HG03095 (cell line): ENCODE data around the gene LAP3.
"Not testable (repeated sequence)": the region's sequence is repeated elsewhere in the genome, so short reads cannot be mapped to it uniquely, and the experiment has no call there.

Experiments
- ATAC-seq: cut with Tn5 transposase; IDR thresholded peaks from one replicate; pipeline ENCODE4 v1.9.1; 2021; ENCODE audit warnings: moderate library complexity; ENCODE audit not compliant: unreplicated experiment

The LAP3 gene

DNA sequence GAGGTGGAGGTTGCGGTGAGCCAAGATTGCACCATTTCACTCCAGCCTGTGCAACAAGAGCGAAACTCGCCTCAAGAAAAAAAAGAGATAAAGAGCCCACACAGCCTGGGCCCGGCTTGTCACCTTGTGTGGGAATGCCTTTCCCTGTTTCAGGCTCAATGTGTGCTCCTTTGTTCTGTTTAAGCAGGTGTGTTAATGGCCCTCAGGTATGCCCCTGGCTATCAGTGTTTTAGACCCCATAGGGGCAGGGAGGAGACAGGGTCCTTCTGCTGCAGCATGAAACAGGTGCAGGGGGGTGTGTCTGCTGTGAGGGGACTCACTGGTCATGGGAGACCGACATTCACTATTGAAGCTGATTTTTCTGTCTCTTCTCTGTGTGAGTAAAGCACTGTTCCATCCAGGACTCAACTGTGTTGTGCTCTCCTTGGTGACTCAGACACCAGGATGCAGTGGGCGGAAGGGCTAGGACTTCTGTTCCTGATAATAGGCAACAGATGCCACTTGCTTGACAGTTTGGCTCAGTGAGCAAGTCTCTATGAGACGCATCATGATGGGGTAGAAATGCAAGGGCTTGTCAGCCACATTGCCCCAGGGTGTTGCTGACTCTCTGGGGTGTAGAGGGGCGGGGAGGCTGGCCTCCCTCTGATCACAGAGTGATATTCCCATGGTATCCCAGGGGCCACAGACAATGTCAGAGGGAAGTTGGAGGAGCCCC, 15.6 kb upstream of the LAP3 start:
- no peak for ATAC-seq

DNA sequence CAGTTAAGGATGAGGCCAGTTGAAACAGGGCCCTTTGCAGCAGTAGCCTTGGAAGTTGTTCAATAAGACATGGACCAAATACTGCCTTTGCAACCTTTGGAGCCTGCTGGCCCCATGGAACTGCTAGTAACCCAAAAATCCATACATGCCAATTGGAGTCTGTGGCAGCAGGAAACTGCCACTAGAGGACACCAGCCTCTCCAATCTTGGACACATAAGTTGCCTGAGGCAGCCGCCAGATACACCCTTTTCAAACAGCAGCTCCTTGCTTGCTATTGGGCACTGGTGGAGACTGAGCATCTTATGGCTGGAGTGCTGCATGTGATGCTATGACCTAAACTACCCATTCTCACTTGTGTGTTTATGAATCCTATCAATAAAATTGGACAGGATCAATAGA, 14.8 kb upstream of the LAP3 start:
- no peak for ATAC-seq

DNA sequence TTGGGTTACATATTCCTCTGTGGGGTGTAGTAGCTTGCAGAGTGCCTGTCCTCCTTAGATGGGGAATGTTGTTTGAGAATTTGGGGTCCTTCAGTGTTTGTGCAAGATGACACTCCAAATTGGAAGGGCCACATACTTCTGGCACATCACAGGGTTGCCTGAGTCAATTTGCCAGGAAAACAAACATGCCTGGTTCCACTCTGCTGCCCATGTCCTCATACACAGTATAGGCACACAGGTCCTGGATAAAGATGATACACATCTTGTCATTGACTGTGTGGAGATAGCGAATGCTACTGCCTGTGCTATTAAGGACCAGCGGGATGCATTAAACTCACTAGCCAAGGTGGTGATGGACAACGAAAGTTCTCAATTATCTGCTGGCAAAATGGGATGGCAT, 11.2 kb upstream of the LAP3 start:
- no peak for ATAC-seq

DNA sequence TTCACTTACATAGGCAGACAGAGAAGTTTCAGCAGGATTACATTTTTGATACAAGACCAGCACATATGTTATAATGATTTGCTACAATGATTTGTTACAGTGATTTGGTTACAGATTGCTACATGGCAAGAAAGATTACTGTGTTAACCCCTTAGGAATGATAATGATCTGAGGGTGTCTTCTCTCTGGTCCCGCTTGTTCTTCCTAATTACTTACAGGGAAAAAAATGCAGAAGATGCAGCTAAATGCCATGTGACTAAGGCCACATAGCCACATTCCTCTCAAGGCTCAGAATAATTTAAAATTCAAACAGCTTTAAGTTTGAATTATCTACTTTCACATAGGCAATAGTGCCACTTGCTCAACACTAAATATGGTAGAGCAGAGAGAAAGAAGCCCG, 9.7 kb upstream of the LAP3 start:
- no peak for ATAC-seq

DNA sequence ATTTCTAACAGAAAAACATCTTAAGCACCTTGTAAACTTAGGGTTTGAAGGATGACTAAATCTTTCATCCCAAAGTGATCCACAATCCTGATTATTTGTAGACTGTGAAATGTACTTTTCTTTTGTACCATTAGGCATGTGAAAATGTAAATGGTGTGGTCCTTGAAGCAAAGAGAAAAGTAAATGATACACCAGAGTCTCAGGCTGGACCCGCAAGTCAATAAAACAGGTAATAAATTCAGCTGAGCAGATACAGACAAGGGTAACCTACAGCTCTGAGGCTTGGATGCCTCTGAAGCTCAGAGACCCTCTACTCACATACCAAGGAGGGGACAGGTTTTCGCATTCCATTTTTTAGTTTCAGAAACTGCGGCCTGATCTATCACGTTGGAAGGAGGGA, 2.8 kb upstream of the LAP3 start:
- ATAC-seq, result no peak

DNA sequence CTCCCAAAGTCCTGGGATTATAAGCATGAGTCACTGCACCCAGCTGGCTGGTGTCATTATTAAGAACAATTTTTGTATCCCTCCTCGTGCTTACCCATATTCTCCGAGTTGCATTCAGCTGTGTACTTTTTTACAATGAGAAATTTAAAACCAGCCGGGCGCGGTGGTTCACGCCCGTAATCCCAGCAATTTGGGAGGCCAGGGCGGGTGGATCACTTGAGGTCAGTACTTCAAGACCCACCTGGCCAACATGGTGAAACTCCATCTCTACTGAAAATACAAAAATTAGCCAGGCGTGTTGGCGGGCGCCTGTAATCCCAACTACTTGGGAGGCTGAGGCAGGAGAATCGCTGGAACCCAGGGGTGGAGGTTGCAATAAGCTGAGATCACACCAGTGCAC, 1.8 kb upstream of the LAP3 start:
- not testable (repeated sequence) for ATAC-seq

DNA sequence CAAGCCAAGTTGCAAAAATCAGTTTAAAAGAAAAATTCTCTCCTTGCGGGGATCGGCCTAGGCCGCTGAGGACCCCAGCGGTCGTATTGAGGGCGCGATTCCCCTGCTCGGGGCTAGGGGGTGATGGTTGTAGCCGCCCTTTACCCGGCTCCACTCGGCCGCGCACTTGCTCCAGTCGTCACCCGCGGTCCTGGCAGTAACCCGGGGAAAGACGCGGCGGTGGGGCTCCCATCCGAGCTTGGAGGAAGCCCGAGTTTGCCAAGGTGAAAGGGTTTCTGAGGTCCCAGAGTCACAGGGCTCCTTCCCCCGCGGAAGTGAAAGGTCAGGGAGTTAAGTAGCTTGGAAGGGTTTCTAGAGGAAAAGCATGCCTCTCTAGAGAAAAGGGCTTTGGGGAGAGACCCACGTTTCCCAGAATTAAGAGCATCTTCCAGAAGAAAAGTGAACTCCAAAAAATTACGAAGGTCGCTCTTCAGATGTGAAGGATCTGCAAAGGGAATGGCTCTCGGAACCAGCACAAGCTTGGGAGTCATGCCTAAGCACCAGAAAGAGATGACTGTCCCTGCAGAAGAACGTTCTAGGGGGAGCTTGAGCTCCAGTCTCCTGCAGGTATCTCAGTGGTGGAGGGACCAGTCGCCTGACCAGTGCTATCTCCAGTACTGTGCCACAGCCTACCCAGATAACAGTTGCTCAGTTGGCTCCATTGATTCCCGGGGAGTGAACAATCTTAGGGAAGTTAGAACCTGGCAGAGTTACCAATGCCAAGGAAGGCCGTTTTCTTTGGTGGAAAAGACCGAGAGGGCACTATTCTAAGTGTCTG, 875 bp downstream of the LAP3 start:
- no peak for ATAC-seq

DNA sequence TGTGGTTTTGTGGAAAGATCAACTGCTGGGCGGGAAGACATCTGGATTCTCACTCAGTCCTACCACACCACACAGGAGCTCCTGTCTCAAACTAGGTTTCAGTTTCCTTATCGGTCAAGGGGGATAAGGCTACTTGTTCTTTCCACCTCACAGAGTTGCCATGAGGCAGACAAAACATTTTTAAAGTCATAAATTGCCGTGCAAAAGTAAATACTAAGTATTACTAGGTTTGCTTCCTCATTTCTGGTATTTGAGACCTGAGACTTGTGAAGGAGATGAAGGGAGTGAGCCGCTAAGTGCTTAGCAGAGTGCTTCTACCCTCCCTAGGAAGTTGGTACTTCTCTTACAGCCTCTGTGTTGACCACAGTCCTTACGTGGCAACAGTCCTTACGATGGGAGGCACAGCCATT, 1.5 kb downstream of the LAP3 start:
- ATAC-seq, result peak; percentile 25

DNA sequence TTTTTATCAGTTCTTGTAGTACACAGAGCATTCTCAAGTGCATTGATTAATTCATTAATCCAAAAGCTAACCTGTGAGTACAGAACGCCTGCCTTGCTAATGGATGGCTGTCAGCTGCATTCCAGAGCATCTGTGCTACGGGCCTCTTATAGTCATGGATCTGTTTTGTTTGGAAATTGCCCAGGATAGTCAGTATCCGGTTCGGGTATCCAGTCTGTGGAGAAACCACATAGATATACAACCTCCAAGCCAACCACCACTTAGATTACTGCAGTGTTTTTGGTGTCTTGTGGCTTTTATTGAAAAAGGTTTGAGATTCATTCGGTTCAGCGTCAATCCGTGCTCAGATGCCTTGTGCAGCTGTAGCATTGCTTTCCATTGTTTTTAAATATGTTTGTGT, 4.0 kb downstream of the LAP3 start:
- ATAC-seq, result no peak

DNA sequence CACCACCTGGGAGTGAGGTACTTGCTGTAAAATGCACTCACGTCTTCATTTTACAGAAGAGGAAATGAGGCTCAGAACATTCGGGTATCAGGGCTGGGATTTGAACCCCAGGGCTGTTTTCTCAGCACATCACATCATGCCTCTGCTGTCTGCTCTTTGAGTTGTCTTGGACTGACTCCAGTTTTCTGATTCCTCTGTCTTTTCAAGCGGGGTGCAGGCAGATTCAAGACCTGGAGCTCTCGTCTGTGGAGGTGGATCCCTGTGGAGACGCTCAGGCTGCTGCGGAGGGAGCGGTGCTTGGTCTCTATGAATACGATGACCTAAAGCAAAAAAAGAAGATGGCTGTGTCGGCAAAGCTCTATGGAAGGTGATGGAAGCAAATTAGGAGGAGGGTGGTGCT, 6.3 kb downstream of the LAP3 start:
- no peak for ATAC-seq

DNA sequence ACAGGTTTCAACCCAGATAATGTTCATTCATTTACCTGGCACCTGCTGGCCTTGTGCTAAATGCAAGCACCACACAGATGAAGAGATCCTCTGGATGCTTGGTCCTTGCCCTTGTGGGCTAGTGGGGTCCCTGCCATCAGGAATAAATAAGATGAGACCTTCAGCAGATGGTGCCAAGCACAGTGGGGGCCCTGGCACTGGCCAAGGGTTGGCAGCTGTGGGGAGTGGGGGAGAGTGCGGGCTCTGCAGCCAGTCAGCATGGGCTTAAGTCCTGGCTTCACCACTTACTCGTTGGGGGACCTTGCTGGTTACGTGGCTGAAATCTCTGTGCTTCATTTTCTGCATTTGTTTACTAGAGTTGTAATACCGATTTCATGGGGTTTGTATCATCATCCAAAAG, 6.9 kb downstream of the LAP3 start:
- ATAC-seq, result no peak

DNA sequence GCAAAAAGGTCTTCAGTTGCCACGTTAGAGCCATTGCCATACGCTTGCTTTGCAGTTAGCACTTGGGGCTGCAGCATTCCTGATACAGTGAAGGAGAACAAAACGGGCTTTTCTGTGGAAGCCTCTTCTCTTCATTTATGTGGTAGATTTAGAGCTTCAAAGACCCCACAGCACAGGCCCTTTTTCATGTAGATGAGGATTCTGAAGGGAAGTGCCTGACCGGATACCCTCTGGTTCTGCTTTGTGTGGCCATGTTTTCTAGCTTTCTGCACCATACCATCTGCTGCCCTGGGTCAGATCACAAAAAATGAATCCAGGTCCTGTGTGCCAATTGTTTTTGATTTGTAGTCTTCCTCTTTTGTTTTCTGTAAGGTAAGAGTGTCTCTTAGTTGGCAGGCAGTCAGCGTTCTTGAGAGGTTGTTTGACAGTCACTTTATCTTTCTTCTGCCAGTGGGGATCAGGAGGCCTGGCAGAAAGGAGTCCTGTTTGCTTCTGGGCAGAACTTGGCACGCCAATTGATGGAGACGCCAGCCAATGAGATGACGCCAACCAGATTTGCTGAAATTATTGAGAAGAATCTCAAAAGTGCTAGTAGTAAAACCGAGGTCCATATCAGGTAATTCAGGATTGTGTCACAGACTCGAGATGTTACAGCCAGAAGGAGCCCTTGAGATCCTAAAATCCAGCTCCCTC, 7.7 kb downstream of the LAP3 start:
- ATAC-seq, result no peak

DNA sequence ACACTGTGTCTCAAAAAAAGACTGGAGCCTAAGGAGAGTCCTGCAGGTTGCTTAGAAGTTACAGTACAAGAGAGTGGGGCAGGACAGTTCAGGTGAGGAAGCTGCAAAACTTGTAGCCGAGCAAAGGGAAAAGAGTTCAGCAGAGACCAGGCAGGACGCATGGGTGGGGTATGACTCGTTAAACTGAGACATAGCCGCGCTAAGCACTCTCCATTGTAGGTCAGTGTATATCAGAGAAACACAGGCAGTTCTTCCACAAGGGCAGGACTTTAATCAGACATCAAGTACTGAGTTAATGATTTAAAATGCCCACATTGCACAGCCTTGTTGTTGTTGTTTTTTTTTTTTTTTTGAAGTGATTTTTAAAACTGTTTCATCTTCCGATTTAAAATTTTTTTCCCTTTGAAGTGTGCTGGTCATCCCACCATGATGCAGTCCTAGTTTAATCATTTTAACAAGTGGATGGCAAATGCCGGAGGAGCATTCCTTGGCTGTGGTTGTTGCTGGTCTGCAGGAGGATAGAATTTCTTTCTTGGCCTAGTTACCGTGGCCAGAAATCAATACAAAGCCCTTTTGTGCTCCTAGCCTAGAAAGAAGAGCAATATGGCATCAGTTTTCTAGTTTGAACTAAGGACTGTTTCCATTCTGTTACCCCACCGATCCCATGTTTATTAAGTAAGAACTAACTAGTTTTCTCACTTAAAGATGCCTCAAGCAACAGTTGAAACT, 10.3 kb downstream of the LAP3 start:
- no peak for ATAC-seq

DNA sequence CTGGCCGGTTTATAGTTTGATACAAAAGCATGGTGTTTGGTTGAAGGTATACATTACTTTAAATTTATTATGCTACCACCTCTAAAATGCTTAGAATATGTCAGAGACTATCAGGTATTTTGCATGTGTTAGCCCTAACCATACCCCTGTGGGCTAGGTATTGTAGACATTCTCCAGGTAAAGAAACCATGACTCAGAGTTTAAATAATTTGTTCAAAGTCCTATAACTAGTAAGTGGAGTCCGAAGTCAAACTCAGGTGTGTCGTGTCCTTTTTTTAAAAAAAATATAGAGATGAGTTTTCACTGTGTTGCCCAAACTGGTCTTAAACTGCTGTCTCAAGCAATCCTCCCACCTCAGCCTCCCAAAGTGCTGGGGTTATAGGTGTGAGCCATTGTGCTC, 12.4 kb downstream of the LAP3 start:
- no peak for ATAC-seq

DNA sequence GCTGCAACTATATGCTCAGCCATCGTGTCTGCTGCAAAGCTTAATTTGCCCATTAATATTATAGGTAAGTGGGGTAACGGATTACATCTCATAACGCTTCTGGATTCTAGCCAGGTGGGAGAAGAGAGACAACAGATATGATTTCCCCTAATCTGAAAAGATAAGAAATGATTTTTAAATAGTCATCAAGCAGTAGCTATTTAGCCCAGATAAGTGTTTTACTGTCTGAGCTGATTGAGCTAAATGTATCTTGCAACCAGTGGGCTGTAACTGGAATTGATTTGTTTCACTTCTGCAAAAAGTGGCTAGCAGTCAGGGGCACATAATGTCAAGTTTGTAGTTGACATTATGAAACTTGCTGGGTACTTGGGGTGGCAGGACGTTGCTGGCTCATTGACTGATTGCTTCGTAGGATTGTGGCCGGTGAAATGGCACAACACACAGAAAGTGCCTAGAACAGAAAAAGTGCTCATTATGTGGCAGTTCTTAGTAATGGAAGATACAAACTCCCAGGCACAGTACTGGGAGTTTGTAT, 18.5 kb downstream of the LAP3 start:
- peak; percentile 75 for ATAC-seq

DNA sequence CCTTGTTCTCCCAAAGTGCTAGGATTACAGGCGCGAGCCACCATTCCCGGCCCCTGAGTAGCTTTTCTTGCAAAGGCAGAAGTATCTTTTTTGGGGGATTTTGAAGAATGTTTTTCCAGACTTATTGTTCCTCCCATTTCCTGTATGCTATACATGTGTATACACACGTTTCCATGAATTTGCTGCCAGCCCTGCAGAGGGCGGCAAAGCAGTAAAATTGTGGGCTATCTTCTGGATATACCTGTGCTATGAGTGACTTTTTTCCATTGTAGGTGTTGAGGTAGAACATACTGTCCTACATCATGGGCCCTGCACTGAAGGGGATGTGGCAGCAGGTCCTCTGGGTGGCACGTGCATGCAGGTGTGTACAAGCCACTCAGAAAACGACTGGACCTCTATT, 20.5 kb downstream of the LAP3 start:
- no peak for ATAC-seq

DNA sequence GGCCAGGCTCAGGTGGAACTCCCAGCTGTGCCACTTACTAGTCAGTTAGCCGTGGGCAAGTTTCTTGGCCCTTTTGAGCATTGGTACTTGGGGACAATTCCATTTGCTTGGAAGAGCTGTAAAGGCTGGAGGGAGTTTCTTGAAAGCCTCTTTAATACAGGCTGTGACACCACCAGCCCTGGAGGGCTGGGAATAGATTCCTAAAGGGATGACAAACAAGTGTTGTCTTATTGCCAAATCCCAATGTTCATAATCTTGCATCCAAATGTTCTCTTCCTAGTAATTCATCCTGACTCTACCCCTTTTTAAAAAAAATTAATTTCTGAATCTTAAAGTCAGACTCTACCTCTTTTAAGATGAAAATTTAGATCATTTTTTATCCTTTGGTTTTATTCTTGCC, 22.8 kb downstream of the LAP3 start:
- ATAC-seq, result no peak

DNA sequence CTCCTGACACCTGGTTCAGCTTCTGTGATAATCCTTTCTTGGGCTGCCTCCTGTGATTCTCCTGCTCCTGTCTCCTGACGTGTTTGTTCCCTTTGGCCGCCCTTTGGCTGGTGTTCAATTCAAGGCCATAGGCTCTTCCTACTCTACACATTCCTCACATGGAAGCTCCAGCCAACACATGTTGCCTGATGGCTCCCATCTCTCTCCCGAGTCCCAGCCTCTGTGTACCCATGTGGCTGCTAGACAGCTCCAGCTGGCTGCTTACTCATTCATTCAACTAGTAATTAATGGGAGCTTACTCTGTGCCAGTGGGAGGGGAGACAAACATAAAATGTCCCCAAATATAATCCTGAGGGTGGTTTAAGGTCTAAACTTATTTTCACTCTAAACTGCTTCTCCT, 28.2 kb downstream of the LAP3 start:
- ATAC-seq, result no peak

DNA sequence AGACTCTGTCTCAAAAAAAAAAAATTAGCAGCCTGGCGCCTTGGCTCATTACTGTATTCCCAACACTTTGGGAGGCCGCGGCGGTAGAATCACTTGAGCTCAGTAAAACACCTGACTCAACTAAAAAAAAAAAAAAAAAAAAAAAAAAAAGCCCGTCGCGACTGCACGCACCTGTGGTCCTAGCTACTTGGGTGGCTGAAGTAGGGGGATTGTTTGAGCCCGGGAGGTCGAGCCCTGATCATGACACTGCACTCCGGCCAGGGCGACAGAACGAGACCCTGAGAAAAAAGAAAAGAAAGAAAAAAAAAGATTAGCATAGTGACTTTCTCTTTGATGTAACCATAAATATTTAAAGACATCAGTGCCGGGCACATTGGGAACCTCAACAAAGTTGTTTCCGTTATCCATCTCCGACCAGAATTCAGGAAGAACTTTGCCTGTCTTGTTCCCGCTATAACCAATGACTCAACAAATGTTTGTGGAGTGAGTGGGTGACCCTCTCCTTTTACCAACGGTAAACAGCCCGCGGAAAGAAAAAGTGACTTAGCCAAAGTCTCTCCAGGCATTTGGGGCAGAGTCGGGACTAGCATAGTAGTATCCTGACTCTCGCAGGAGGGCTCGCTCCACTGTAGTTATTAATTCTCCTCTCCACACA, 36.9 kb downstream of the LAP3 start:
- ATAC-seq, result peak; percentile 45
